ENCODE results near the gene AP3S1.

Gene AP3S1

GRCh38 chr5:115816226-115817081 is 25.3 kb upstream of the AP3S1 start, which contains the start of gene CDO1:
Gene CDO1, minus strand, starts transcription at chr5:115816659. Its CDS starts 262 bp downstream, at chr5:115816397.
- H3K4me3 ChIP-seq (ENCODE audit: low read depth, low read length): peak within 1 kb of the TSS; percentile 57
- POLR2A ChIA-PET: interaction anchor here (0.6 to 1.3 kb wide), 7 partner anchors 17 to 215 kb away, joined by 3 to 12 read pairs (median 3); partner anchors contain the start of genes AP3S1 and ATG12
- TF ChIP-seq BCL11B (tag by site-specific recombination; IDR thresholded peaks at IDR 0.05; ENCODE audit: low read depth) (no peak), ZNF707 (tag by site-specific recombination; IDR thresholded peaks at IDR 0.05) (no peak), ZBTB10 (tag by site-specific recombination; IDR thresholded peaks at IDR 0.05) (peak; percentile 77), ZNF341 (tag by site-specific recombination; IDR thresholded peaks at IDR 0.05; ENCODE audit: low read depth) (peak; percentile 80), OVOL3 (tag by site-specific recombination; IDR thresholded peaks at IDR 0.05) (no peak; the same call in 1 of the 2 replicates), PATZ1 (tag by site-specific recombination; IDR thresholded peaks at IDR 0.05) (peak; percentile 76), ZNF776 (tag by site-specific recombination; IDR thresholded peaks at IDR 0.05; ENCODE audit: borderline replicate concordance) (no peak), ZNF785 (tag by site-specific recombination; IDR thresholded peaks at IDR 0.05) (no peak; the same call in 1 of the 2 replicates), ZNF311 (tag by site-specific recombination; IDR thresholded peaks at IDR 0.05; ENCODE audit: borderline replicate concordance) (no peak), ZNF677 (tag by site-specific recombination; IDR thresholded peaks at IDR 0.05) (no peak), ZBTB17 (tag by site-specific recombination; IDR thresholded peaks at IDR 0.05) (peak; percentile 94), ZNF626 (tag by site-specific recombination; IDR thresholded peaks at IDR 0.05) (no peak), ZBTB26 (tag by site-specific recombination; optimal IDR thresholded peaks at IDR 0.05) (peak; percentile 87), ZNF585B (tag by site-specific recombination; IDR thresholded peaks at IDR 0.05) (no peak), ZNF391 (tag by site-specific recombination; IDR thresholded peaks at IDR 0.05; ENCODE audit: borderline replicate concordance, low read depth) (peak; percentile 69; the same call in 1 of the 2 replicates), ZNF518A (tag by site-specific recombination; conservative IDR thresholded peaks at IDR 0.05; ENCODE audit: low read depth) (peak; percentile 39; the same call in 1 of the 2 replicates), ZBTB1 (tag by site-specific recombination; IDR thresholded peaks at IDR 0.05) (no peak), ZNF76 (tag by site-specific recombination; IDR thresholded peaks at IDR 0.05; ENCODE audit: borderline replicate concordance, low read depth) (peak; percentile 86), SP7 (tag by site-specific recombination; IDR thresholded peaks at IDR 0.05) (peak; percentile 52; the same call in 1 of the 2 replicates), GLIS2 (tag by site-specific recombination; IDR thresholded peaks at IDR 0.05) (peak; percentile 87), ZNF223 (tag by site-specific recombination; IDR thresholded peaks at IDR 0.05) (peak; percentile 93), PBX3 (CRISPR knock-in tag; IDR thresholded peaks at IDR 0.05) (no peak), SP2 (tag by site-specific recombination; IDR thresholded peaks at IDR 0.05) (peak; percentile 41; the same call in 1 of the 2 replicates), ZNF580 (tag by site-specific recombination; IDR thresholded peaks at IDR 0.05) (no peak)

More at GRCh38 chr5:115816226-115817081, 25.3 kb upstream of the AP3S1 start, which contains the start of gene CDO1:
- CTCF ChIA-PET: interaction anchor here (0.5 kb wide), 1 partner anchor 16 kb away, joined by 8 read pairs; no protein-coding TSS in a partner anchor
- Histone ChIP-seq H3K27ac (ENCODE audit: extremely low read depth, low read depth, low read length) (peak within 1 kb of the TSS; percentile 91), H3K36me3 (ENCODE audit: control insufficient read depth in 2 of 2, insufficient read depth in 1 of 2, low read length in 2 of 2) (no peaks in the 10 kb centered on the region), H3K9me3 (ENCODE audit: control insufficient read depth, insufficient read depth, low read depth, low read length) (no peaks in the 10 kb centered on the region), H3K4me1 (ENCODE audit: control insufficient read depth, insufficient read depth, low read length) (0 out of 2 replicates have a peak, but pooled peaks cover 2% of the 10 kb centered on the region)

All from HEK293 (cell line).